ENCODE data around the gene KCNMA1. TPM values are rescaled to one million over a fixed set of nuclear protein-coding genes. Genes with fewer than 3 reads are reported as not detected.

KCNMA1 gene
- total RNA-seq, 2 experiments from 2014 or later = 0.55 to 1.5 TPM

GRCh38 chr10:77541247-77541646 lies 96.4 kb downstream of the KCNMA1 start:
- H3K4me3 Mint-ChIP-seq = no peak overlapping the region
- no peak overlapping the region for H3K27ac Mint-ChIP-seq
- no peaks in the 10 kb centered on the region for H3K9me3 Mint-ChIP-seq (ENCODE audit: low read depth)
- peaks cover 2% of the 10 kb centered on the region for H3K4me1 Mint-ChIP-seq
- ATAC-seq (no peak), DNase-seq (no peak)
- H3K36me3 Mint-ChIP-seq = no peaks in the 10 kb centered on the region
- H3K27me3 Mint-ChIP-seq = peaks cover 19% of the 10 kb centered on the region
- CTCF ChIA-PET = no interaction called here

GRCh38 chr10:77539147-77539935 lies 98.3 kb downstream of the KCNMA1 start:
- Mint-ChIP-seq H3K9me3 (ENCODE audit: low read depth) (no peaks in the 10 kb centered on the region), H3K4me3 (no peak overlapping the region), H3K27ac (no peak overlapping the region), H3K36me3 (no peaks in the 10 kb centered on the region), H3K27me3 (peaks cover 14% of the 10 kb centered on the region), H3K4me1 (peaks cover 2% of the 10 kb centered on the region)
- CTCF ChIA-PET = interaction anchor here (1.4 kb wide), 1 partner anchor 104 kb away, joined by 3 read pairs; no protein-coding TSS in a partner anchor
- no peak for DNase-seq
- no peak for ATAC-seq

DNA sequence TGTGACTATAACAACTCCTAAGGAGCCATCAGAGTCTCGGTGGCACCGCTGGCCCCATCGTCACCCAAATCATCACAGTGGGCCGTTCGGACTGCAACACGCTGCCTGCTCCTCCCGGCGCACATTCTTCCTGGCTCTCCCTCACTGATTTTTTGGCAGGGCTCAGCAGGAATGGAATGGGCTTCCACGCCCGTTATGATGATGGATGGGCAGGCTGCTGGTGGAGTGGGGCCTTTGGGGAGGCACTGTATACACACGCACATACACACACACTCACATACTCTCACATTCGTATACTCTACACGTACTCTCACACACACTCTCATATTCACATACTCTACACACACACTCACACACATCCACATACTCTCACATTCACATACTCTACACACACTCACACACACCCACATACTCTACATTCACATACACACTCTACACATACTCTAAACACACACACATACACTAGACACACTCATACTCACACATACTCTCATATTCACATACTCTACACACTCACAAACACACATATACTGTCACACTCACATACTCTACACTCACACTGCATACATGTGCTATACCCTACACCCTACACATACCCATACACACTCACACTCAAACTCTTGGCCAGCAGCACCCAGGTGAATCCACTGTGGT lies 99.8 kb downstream of the KCNMA1 start:
- peaks cover 4% of the 10 kb centered on the region for H3K27me3 Mint-ChIP-seq
- ATAC-seq (no peak), DNase-seq (no peak)
- peaks cover 2% of the 10 kb centered on the region for H3K4me1 Mint-ChIP-seq
- H3K27ac Mint-ChIP-seq = no peak overlapping the region
- no peaks in the 10 kb centered on the region for H3K36me3 Mint-ChIP-seq
- H3K9me3 Mint-ChIP-seq (ENCODE audit: low read depth) = no peaks in the 10 kb centered on the region
- CTCF ChIA-PET = interaction anchor here (1.4 kb wide), 1 partner anchor 105 kb away, joined by 3 read pairs; no protein-coding TSS in a partner anchor
- H3K4me3 Mint-ChIP-seq = no peak overlapping the region

DNA sequence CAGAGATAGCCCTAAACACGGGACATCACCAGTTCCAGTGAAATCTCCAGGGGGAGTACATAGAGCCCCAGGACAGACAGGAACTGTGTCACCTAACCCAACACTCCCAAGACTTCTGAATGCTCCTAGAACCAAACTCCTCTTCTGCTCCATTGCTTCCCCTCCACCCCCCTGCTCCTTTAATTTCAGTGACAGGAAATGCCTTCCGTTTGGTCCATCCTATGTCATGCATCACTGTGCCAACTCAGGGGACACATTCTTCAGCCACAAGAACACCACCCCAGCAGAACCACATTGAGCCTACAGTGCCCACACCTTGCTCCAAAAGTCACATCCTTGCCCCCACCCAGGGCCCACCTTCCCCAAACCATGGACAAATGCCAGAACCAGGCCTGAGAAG lies 100.5 kb downstream of the KCNMA1 start:
- DNase-seq (no peak), ATAC-seq (no peak)
- CTCF ChIA-PET = no interaction called here
- Mint-ChIP-seq H3K27ac (no peak overlapping the region), H3K27me3 (peaks cover 3% of the 10 kb centered on the region), H3K4me3 (no peak overlapping the region), H3K36me3 (no peaks in the 10 kb centered on the region), H3K9me3 (ENCODE audit: low read depth) (no peaks in the 10 kb centered on the region), H3K4me1 (peaks cover 1% of the 10 kb centered on the region)

DNA sequence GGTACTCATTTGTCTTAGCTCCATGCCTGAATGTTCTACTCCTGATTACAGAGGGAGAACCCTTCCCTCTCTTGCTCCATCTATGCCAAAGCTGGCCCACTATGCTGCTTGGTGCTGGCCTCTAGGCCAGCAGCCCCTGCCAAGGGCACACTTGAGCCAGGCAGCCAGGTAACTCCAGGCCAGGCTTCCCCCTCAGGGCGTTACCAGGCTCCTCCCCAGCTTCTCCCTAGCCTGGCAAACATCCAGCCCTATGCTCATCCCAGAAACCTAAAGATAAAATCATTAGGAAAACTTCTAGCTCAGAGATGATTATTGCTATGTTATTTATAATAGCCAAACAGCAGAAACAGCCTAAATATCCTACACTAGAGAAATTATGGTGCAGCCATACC lies 103.7 kb downstream of the KCNMA1 start:
- Mint-ChIP-seq H3K9me3 (ENCODE audit: low read depth) (no peaks in the 10 kb centered on the region), H3K36me3 (no peaks in the 10 kb centered on the region)
- CTCF ChIA-PET = no interaction called here

GRCh38 chr10:77533146-77533886 lies 104.3 kb downstream of the KCNMA1 start:
- ATAC-seq (no peak), DNase-seq (no peak)
- Mint-ChIP-seq H3K9me3 (ENCODE audit: low read depth) (no peaks in the 10 kb centered on the region), H3K36me3 (no peaks in the 10 kb centered on the region), H3K27ac (no peak overlapping the region), H3K4me1 (no peaks in the 10 kb centered on the region), H3K4me3 (no peak overlapping the region), H3K27me3 (peaks cover 3% of the 10 kb centered on the region)
- CTCF ChIA-PET = no interaction called here

More for the DNA sequence above, 103.7 kb downstream of the KCNMA1 start:
- Mint-ChIP-seq H3K4me1 (no peaks in the 10 kb centered on the region), H3K27ac (no peak overlapping the region), H3K4me3 (no peak overlapping the region), H3K27me3 (peaks cover 3% of the 10 kb centered on the region)
- DNase-seq (no peak), ATAC-seq (no peak)

DNA sequence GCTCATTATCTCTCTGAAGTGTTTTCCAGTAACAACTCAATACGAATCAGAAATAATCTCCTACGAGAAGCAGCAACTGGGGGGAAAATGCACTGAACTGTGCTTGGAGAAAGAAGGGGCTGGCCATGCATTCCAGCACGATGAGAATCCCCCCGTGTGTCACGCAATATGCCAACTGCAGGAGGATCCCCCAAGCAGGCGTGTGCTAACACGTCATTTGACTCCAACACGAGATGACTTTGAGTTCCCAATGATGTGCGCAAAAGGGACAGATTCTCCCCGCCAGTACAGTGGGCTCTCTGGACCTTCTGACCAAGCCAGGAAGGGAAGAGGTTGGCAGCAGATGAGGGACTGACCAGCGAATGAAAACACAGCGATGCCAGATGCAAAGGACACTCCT lies 105.5 kb downstream of the KCNMA1 start:
- no peaks in the 10 kb centered on the region for H3K4me1 Mint-ChIP-seq
- CTCF ChIA-PET = no interaction called here
- no peak overlapping the region for H3K4me3 Mint-ChIP-seq
- H3K36me3 Mint-ChIP-seq = no peaks in the 10 kb centered on the region
- H3K27me3 Mint-ChIP-seq = peaks cover 3% of the 10 kb centered on the region
- no peaks in the 10 kb centered on the region for H3K9me3 Mint-ChIP-seq (ENCODE audit: low read depth)
- ATAC-seq (no peak), DNase-seq (no peak)
- no peak overlapping the region for H3K27ac Mint-ChIP-seq

DNA sequence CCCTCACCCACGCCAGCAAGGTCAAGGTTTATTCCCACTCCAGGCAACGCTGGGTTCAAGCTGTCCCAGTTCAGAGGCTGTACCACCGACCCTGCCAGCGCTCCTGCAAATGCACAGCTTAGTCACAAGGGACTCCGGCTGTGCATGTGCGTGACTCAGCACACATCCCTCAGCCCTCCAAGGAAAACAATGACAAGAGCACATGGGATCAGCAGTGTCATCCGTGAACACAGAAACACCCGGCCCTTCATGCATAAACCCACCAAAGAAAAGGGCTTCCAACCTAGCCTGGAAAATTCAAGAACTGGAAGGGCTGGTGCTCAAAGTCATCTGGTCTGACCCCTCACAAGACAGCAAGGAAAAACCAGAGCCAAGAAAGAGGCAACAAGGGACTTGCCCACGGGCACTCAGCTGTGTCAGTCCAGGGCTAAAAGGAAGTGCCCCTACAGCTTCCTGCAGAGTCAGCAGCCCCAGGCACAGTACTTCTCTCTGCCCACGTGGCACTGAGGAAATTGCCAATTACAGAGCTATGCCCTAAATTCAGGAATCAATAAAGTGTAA lies 106.1 kb downstream of the KCNMA1 start:
- ATAC-seq = no peak
- Mint-ChIP-seq H3K9me3 (ENCODE audit: low read depth) (no peaks in the 10 kb centered on the region), H3K36me3 (no peaks in the 10 kb centered on the region), H3K27ac (no peak overlapping the region), H3K4me1 (no peaks in the 10 kb centered on the region), H3K27me3 (peaks cover 3% of the 10 kb centered on the region), H3K4me3 (no peak overlapping the region)
- CTCF ChIA-PET = no interaction called here
- DNase-seq = no peak

DNA sequence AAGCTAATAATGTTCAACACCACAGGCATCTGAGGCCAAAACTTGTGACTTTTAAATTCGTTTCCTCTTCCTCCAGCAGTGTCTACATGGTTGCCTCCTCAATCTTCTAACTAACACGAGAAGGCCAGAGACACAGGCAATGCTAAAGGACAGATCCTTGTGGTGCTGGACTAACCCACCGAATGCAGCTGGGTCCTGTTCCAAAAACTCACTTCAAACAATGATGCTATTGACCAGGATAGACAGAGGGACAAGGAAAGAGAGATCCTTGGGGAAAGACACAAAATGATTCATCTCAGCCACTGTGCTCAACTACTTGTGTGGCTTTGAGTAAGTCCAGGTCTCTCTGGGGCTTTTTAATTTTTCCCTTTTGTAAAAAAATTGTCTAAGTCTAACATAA lies 107.6 kb downstream of the KCNMA1 start:
- ATAC-seq = no peak
- H3K27ac Mint-ChIP-seq = no peak overlapping the region
- no peaks in the 10 kb centered on the region for H3K36me3 Mint-ChIP-seq
- peaks cover under 1% of the 10 kb centered on the region for H3K27me3 Mint-ChIP-seq
- H3K9me3 Mint-ChIP-seq (ENCODE audit: low read depth) = no peaks in the 10 kb centered on the region
- H3K4me3 Mint-ChIP-seq = no peak overlapping the region
- DNase-seq = no peak
- CTCF ChIA-PET = no interaction called here
- no peaks in the 10 kb centered on the region for H3K4me1 Mint-ChIP-seq

DNA sequence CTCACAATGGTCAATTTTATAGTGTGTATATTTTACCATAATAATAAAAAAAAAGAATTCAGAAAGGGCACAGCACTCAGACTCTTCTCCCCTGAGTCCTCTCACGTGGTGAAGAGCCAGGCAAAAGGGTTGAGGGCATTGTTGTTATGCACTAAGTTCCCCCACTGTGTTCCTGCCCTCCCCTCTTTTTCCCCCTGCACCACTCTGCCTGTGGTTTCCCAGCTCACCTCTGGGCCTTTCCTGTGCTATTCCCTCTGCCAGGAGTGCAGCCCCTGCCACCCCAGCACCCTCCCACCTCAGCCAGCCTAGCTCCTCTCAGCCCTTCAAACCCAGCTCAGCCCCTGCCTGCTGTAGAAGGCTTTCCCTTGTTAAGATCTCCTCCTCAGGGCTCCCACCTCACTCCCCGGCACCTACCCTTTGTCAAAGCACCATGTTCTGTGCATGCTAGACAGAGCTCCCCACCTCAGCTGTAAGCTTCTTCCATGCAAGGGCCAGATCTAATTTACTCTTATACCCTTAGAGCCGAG lies 108.5 kb downstream of the KCNMA1 start:
- Mint-ChIP-seq H3K27me3 (peaks cover 9% of the 10 kb centered on the region), H3K36me3 (no peaks in the 10 kb centered on the region), H3K9me3 (ENCODE audit: low read depth) (no peaks in the 10 kb centered on the region), H3K4me1 (no peaks in the 10 kb centered on the region), H3K4me3 (no peak overlapping the region), H3K27ac (no peak overlapping the region)
- DNase-seq = no peak
- ATAC-seq = no peak
- CTCF ChIA-PET = no interaction called here

GRCh38 chr10:77527839-77528238 lies 109.8 kb downstream of the KCNMA1 start:
- CTCF ChIA-PET = no interaction called here
- Mint-ChIP-seq H3K36me3 (no peaks in the 10 kb centered on the region), H3K4me1 (no peaks in the 10 kb centered on the region), H3K27me3 (peaks cover 11% of the 10 kb centered on the region), H3K9me3 (ENCODE audit: low read depth) (no peaks in the 10 kb centered on the region), H3K27ac (no peak overlapping the region), H3K4me3 (no peak overlapping the region)
- DNase-seq (no peak), ATAC-seq (no peak)

GRCh38 chr10:77526868-77527617 lies 110.6 kb downstream of the KCNMA1 start:
- no peaks in the 10 kb centered on the region for H3K9me3 Mint-ChIP-seq (ENCODE audit: low read depth)
- no peak overlapping the region for H3K4me3 Mint-ChIP-seq
- H3K4me1 Mint-ChIP-seq = no peaks in the 10 kb centered on the region
- H3K27ac Mint-ChIP-seq = no peak overlapping the region
- CTCF ChIA-PET = no interaction called here
- DNase-seq (no peak), ATAC-seq (no peak)
- peaks cover 12% of the 10 kb centered on the region for H3K27me3 Mint-ChIP-seq
- no peaks in the 10 kb centered on the region for H3K36me3 Mint-ChIP-seq

DNA sequence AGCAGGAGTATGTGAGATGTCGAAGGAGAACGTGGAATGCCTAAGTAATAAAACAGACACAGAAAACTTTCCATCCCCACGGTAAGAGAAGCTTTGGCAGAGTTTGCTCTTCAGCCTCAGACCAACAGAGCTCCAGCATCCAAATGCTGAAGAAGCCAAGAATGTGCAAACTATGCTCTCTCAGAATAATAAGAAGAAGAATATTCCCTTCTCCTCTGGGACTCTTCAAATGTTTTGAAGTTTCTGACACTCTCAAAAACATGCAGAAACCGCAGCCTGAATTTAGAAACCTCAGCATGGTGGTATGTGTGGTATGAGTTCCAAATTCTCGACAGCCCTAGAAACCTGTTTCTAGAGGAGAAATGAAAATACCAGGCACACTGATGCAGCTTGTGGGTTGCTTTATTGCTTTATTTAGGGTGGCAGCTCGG lies 113.3 kb downstream of the KCNMA1 start:
- DNase-seq (no peak), ATAC-seq (no peak)
- Mint-ChIP-seq H3K4me3 (no peak overlapping the region), H3K36me3 (no peaks in the 10 kb centered on the region), H3K9me3 (ENCODE audit: low read depth) (no peaks in the 10 kb centered on the region), H3K4me1 (no peaks in the 10 kb centered on the region), H3K27ac (no peak overlapping the region), H3K27me3 (peaks cover 12% of the 10 kb centered on the region)
- CTCF ChIA-PET = no interaction called here
